H1 (cell line): Measurements from ENCODE around the gene ALDH4A1.

Source experiments
- CHD2 ChIP-seq: IDR thresholded peaks from 2 replicates; pipeline ENCODE4 v1.6.1; 2012; ENCODE audit warnings: low read length, improper control_type of control experiment
- CTCF ChIP-seq, 3 experiments: IDR thresholded peaks; 1 replicate in 2 of 3; 2 replicates in 1 of 3; pipeline versions ENCODE4 v1.5.1 to v1.6.1; 2011; ENCODE audit warnings: low read length in 3 of 3, mild to moderate bottlenecking in 3 of 3, inconsistent platforms in 2 of 3, low read depth in 1 of 3, moderate library complexity in 1 of 3; ENCODE audit not compliant: insufficient read depth in 1 of 3; ENCODE audit errors: control extremely low read depth in 1 of 3
- POLR2A ChIP-seq, 2 experiments: IDR thresholded peaks; 1 replicate in 1 of 2; 2 replicates in 1 of 2; pipeline ENCODE4 v1.6.1; 2011; ENCODE audit warnings: low read depth in 2 of 2, low read length in 2 of 2, mild to moderate bottlenecking in 2 of 2; ENCODE audit errors: control extremely low read depth in 1 of 2
- TCF12 ChIP-seq: IDR thresholded peaks from 2 replicates; pipeline ENCODE4 v1.6.1; 2011; ENCODE audit warnings: low read depth, mild to moderate bottlenecking, low read length

GRCh38 chr1:18884419-18884717 is 18.0 kb downstream of the ALDH4A1 start:
- TF ChIP-seq CTCF (IDR thresholded peaks at IDR 0.05; ENCODE audit: control extremely low read depth in 1 of 3, insufficient read depth in 1 of 3, low read depth in 1 of 3, low read length in 3 of 3) (no peak), CHD2 (no peak), TCF12 (no peak), POLR2A (IDR thresholded peaks at IDR 0.05; ENCODE audit: control extremely low read depth in 1 of 2, low read depth in 2 of 2, low read length in 2 of 2) (no peak)
